HL-60 (cell line): ENCODE results near the gene C1QL3.

Experiments
- POLR2AphosphoS5 ChIP-seq: IDR thresholded peaks from 2 replicates; pipeline ENCODE4 v1.6.1; 2012; ENCODE audit warnings: low read depth
- TF ChIP-seq, protein P1 (sequence below): IDR thresholded peaks from 2 replicates; pipeline ENCODE4 v1.6.1; 2012; ENCODE audit warnings: low read depth; ENCODE audit not compliant: insufficient replicate concordance
- TF ChIP-seq, protein P2 (sequence below): IDR thresholded peaks from one replicate; pipeline ENCODE4 v1.5.1; 2011; ENCODE audit warnings: low read length, control low read depth, inconsistent platforms; ENCODE audit not compliant: insufficient read depth

DNA sequence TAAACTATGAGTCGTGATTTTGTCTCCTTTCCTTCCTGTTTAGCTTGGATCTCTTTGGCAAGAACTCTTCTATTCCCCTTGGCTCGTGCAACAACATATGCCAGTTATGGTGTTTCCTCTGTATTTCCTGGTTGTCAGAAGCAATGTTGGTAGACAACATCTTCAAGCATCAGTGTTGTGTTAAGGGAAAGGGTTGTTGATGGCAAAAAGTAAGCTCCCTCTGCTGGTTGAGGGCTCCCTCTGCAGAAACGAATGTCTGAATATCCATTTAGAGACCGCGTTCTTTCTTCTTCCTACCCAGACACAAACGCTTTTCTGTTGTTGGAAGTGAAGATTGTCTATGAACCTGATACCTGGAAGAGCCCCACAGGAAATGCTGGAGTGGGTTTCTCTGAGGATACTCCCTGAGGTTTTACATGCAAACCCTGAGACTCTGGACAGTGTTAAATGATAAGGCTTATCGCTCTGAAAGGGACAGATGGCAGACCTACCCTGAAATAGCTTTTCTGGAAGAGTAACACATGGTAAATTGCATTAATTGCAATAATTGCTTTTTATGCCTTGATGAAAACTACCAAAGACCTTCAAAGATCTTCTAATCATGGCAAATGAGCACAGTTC lies 23.5 kb upstream of the C1QL3 start:
- TF ChIP-seq, protein P1, sequence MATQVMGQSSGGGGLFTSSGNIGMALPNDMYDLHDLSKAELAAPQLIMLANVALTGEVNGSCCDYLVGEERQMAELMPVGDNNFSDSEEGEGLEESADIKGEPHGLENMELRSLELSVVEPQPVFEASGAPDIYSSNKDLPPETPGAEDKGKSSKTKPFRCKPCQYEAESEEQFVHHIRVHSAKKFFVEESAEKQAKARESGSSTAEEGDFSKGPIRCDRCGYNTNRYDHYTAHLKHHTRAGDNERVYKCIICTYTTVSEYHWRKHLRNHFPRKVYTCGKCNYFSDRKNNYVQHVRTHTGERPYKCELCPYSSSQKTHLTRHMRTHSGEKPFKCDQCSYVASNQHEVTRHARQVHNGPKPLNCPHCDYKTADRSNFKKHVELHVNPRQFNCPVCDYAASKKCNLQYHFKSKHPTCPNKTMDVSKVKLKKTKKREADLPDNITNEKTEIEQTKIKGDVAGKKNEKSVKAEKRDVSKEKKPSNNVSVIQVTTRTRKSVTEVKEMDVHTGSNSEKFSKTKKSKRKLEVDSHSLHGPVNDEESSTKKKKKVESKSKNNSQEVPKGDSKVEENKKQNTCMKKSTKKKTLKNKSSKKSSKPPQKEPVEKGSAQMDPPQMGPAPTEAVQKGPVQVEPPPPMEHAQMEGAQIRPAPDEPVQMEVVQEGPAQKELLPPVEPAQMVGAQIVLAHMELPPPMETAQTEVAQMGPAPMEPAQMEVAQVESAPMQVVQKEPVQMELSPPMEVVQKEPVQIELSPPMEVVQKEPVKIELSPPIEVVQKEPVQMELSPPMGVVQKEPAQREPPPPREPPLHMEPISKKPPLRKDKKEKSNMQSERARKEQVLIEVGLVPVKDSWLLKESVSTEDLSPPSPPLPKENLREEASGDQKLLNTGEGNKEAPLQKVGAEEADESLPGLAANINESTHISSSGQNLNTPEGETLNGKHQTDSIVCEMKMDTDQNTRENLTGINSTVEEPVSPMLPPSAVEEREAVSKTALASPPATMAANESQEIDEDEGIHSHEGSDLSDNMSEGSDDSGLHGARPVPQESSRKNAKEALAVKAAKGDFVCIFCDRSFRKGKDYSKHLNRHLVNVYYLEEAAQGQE = no peak
- TF ChIP-seq, protein P2, sequence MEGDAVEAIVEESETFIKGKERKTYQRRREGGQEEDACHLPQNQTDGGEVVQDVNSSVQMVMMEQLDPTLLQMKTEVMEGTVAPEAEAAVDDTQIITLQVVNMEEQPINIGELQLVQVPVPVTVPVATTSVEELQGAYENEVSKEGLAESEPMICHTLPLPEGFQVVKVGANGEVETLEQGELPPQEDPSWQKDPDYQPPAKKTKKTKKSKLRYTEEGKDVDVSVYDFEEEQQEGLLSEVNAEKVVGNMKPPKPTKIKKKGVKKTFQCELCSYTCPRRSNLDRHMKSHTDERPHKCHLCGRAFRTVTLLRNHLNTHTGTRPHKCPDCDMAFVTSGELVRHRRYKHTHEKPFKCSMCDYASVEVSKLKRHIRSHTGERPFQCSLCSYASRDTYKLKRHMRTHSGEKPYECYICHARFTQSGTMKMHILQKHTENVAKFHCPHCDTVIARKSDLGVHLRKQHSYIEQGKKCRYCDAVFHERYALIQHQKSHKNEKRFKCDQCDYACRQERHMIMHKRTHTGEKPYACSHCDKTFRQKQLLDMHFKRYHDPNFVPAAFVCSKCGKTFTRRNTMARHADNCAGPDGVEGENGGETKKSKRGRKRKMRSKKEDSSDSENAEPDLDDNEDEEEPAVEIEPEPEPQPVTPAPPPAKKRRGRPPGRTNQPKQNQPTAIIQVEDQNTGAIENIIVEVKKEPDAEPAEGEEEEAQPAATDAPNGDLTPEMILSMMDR = no peak
- TF ChIP-seq POLR2AphosphoS5 = no peak
